ENCODE data around the gene ZNF195.
"Not testable (repeated sequence)": the region's sequence is repeated elsewhere in the genome, so short reads cannot be mapped to it uniquely, and the experiment has no call there.

The ZNF195 gene

DNA sequence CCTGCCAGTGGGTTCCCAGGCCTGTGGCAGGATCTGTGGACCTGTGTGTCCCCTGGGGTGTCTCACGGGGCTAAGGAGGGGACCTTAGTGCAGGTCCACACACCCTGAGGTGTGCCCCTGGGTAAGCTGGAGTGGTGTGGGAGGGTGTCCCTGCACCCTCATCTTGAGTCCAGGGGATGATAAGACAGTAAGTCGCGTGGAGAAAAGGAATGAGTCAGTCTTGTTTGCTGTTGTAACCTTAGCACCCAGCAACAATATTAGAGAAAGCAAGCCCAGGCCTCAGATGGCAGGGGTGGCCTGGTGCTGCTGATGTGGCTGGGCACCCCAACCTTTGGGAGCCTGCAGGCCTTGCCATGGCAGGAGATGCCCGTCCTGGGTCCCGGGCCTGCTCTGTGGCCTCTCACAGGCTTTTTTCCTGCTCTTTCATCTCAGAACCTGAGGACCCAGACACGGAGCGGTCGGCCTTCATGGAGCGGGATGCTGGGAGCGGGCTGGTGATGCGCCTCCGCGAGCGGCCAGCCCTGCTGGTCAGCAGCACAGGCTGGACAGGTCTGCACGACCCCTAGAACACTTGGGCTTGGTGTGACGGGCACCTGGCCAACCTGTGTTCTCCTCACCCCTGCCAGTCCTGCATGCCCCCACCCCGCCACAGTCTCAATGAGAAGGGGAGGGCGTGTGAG, 23.4 kb upstream of the ZNF195 start:
- not testable (repeated sequence) for DNase-seq

DNA sequence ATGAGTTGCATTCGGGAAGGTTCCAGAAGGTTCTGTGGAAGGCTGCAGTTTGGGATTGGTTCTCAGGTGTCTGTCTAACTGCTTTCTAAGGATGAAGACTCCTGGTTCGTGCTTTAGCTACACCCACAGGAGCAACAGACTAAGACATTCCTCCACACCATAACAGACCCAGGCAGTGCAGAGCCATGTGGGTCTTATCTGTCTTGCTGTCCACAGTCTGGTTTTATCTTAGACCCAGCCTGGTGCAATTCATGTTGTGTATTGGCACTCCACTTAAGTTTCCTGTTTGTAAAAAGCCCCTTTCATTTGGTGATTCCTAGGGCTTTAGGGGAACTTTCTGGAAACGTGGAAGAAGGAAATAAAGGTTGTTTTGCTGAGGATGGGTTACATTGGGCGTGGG, 22.1 kb upstream of the ZNF195 start:
- DNase-seq, result not testable (repeated sequence)

DNA sequence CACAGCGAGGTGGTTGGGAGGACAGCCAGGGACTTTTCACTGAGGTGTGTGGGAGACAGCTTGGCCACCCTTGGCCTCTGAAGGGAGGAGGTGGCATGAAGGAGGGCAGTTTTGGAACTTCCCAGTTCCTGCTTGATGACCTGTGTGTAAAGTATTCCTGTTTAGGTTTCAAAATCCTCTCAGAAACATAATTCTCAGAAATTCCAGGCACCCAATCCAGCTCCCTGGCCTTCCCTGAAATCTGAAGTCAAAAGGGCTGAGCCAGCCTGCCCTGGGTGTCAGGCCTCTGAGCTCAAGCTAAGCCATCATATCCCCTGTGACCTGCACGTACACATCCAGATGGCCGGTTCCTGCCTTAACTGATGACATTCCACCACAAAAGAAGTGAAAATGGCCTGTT, 19.6 kb upstream of the ZNF195 start:
- not testable (repeated sequence) for DNase-seq

DNA sequence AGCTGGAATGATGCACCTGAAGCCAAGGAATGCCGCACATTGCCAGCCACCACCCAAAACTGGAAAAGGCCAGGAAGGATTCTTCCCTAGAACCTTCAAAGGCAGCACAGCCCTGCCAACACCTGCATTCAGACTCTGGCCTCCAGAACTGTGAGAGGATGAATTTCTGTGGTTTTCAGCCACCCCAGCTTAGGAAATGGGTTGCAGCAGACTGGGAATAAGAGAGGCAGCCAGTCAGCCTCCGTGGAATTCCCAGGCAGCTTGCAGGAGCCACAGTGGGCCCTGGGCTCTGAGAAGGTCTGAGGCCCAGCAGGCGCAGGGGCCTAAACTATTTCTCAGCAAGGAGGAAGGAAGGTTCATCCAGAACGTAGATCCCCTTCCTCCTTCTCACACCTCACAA, 19.2 kb upstream of the ZNF195 start:
- not testable (repeated sequence) for DNase-seq

DNA sequence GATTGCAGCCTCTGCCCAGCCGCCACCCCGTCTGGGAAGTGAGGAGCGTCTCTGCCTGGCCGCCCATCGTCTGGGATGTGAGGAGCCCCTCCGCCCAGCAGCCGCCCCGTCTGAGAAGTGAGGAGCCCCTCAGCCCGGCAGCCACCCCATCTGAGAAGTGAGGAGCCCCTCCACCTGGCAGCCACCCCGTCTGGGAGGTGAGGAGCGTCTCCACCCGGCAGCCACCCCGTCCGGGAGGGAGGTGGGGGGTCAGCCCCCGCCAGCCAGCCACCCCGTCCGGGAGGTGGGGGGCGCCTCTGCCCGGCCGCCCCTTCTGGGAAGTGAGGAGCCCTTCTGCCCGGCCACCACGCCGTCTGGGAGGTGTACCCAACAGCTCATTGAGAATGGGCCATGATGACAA, 18.3 kb upstream of the ZNF195 start:
- DNase-seq, result not testable (repeated sequence)

DNA sequence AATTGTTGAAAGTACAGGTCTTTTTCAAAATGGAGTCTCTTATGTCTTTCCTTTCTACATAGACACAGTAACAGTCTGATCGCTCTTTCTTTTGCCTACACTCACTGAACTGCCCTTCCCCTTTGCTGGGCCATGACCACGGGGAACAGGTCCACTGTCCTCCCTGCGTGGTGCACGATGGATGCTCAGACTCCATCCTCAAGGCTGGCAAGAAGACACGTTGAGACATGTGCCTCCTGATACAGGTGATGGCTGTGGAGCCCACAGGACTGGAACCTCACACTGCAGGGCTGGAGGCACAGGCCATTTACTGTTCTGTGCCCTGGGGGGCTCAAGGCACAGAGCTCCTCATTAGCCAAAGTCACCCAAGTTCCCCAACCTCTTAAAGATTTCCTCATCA, 16.5 kb upstream of the ZNF195 start:
- DNase-seq, result not testable (repeated sequence)

DNA sequence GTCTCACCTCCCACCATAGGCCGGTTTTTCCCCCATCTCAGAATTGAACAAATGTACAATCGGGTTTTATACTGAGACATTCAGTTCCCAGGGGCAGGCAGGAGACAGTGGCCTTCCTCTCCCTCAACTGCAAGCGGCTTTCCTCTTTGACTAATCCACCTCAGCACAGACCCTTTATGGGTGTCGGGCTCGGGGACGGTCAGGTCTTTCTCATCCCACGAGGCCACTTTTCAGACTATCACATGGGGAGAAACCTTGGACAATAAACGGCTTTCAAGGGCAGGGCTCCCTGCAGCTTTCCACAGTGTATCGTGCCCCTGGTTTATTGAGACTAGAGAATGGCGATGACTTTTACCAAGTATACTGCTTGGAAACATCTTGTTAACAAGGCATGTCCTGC, 16.0 kb upstream of the ZNF195 start:
- DNase-seq, result not testable (repeated sequence)

DNA sequence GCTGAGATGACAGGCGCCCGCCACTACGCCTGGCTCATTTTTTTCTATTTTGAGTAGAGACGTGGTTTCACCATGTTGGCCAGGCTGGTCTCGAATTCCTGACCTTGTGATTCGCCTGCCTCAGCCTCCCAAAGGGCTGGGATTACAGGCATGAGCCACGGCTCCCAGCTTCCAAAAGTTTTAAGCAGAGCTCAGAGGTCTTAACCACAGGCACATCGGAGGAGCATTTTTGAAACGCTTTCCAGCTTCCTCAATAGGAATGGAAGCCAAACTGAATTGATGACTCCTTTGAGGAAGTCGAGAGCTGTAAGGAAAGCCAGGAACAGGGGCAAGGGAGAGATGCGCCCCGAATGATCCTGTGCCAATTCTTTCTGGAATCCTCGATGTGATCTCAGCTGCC, 14.5 kb upstream of the ZNF195 start:
- not testable (repeated sequence) for DNase-seq

DNA sequence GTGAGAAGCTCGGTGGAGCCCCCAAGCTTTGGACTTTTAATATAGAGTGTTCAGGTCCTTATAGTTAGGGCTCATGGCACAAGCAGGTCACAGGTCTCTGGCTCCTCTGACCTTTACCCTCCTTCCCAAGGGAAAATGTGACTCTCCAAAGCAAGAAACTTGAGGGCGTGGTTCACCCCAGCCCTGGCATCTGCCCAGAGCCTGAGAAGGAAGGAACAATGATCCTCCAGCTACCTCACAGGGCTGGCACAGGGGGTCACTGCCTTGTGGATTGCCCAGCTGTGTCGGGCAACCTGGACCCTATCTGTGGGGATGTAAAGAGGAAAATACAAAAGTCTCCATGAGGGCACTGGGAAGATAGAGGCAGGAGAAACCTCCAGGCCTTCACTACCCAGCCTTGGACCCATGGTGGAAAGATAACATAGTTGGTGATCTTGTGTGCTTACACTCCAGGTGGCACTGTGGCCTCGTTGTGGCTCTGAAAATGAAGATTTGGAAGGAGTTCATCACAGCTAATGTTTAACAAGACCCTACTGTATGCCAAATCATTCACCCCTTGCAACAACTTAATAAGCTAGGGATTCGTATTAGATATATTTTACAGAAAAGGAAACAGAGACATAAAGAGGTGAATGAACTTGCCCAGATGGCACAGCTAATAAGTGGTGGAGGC, 3.8 kb upstream of the ZNF195 start:
- no peak for DNase-seq

DNA sequence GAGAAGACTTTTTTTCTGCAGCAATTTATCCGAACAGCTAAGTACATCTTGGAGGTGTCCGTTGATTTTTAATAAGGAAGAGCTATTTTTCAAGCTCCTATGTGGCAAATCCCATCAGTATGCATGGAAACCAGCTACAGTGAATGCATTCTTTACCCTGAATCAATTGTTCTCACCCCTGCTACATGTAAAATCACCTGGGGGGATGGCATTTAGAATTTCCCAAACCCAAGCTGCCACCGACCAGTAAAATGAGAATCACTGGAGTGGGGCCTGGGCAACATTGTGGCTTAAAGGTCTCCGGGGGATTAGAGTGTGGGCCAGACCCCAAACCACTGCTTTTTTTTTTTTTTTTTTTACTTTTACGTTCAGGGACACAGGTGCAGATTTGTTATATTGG, 2.8 kb upstream of the ZNF195 start:
- DNase-seq, result no peak

DNA sequence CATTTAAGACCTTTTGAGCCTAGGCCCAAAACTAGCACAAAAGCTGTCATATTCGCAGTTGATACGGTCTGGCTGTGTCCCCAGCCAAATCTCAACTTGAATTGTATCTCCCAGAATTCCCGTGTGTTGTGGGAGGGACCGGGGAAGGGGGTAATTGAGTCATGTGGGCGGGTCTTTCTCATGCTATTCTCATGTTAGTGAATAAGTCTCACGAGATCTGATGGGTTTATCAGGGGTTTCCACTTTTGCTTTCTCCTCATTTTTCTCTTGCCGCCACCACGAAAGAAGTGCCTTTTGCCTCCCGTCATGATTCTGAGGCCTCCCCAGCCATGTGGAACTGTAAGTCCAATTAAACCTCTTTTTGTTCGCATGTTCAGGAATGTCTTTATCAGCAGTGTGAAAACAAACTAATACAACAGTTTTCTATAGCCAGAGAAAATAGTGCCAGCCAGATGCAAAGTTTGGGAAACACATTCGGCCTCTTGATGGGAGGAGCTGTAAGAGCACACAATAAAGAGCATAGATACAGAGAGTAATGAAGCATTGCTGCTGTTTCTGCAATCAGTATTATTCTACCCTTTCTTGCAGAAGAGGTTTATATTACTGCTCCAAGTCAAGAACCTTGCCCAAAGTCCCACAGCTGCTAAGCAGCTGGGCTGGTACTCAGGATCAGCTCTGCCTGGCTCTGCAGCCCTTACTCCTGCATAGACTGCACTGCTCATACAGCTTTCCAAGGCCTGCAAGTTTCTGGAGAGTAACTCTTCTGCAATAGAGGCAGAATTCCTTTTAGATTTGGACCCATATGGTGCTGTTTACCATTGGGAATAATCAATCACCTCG, 2.0 kb upstream of the ZNF195 start:
- no peak for DNase-seq

DNA sequence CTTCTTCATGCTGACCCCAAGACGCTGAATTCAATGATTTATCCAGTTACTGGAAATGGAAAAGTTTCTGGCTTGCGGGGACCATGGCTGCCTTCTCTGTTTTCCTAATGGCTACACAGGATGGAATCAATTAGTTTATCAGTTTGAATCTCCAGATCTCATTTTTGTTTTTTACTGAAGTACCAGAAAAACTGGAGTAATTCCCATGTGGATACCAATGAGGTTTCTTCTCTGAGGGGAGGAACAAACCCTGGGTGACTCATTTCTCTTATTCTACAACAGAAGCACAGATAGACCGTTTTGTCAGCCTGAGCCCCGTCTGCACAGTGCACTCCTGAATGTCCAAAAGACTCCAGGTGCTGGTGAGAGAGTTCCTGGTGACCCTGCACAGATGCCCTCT, 3.4 kb downstream of the ZNF195 start:
- DNase-seq, result no peak

DNA sequence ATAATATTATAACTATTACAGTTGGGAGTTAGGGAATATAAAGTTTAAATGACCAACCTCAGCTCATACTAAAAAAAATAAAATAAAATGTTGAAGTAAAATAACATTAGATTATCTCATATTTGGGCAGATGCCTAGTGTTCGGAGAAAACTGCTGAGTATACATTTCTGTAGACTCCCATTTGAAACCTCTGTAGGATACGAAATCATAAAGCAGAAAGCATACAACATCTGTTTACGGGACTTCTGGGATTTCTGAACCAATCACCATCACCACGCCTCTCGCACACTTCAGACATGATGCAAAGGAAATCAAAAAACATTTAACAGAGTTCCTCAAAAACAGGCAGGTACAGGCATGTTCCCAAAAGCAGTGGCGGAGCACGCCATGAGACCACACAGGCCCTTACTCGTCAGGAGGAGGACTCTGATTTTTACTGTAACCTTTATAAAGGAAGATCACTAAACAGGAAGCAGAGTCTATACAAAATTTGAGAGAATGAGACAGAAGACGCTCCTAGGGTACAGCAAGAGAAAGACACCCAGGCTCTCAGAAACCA, 8.6 kb downstream of the ZNF195 start:
- no peak for DNase-seq

DNA sequence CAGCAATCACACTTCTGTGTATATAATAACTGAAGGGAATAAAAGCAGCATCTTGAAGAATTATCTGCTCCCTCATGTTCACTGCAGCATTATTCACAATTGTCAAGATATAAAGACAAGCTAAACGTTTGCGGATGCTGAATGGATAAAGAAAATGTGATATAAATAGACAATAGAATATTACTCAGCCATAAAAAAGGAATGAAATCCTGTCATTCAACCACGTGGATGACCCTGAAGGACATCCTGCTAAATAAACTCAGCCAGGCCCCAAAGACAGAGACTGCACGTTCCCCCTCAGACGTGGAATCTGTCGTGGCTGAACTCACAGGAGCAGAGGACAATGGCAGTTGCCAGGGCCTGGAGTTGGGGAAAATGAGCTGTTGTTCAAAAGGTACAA, 9.6 kb downstream of the ZNF195 start:
- DNase-seq, result no peak

DNA sequence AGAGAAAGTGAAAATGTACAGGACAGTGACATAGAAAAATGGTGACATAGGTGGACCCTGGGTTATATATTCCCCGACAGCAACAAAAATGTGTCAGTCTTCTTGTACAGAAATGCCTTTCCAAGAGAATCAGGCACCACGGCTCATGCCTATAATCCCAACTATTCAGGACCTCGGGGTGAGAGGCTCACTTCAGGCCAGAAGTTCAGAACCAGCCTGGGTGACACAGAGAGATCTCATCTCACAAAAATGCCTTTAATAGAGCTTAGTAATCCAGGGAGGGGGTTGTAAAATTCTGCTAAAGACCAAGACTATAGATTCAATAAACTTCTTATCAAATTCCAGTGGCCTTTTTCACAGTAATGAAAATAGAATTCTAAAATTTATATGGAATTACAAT, 10.7 kb downstream of the ZNF195 start:
- DNase-seq, result no peak

DNA sequence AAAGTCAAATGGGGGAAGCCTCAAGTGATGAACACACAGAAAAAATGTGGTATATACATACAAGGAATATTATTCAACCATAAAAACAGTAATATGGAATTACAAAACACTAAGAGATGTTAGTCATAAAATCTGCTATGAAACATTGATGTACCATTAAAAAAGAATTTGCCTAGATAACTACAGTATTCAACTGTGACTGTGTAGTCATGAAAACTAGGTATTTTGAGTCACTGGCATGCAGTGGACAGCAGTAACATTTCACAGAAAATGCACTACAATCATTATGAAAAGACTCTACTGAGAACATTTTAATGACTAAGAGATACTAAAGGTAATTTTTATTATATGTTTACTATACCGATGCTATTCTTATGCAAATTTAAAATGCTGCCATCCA, 11.7 kb downstream of the ZNF195 start:
- no peak for DNase-seq

DNA sequence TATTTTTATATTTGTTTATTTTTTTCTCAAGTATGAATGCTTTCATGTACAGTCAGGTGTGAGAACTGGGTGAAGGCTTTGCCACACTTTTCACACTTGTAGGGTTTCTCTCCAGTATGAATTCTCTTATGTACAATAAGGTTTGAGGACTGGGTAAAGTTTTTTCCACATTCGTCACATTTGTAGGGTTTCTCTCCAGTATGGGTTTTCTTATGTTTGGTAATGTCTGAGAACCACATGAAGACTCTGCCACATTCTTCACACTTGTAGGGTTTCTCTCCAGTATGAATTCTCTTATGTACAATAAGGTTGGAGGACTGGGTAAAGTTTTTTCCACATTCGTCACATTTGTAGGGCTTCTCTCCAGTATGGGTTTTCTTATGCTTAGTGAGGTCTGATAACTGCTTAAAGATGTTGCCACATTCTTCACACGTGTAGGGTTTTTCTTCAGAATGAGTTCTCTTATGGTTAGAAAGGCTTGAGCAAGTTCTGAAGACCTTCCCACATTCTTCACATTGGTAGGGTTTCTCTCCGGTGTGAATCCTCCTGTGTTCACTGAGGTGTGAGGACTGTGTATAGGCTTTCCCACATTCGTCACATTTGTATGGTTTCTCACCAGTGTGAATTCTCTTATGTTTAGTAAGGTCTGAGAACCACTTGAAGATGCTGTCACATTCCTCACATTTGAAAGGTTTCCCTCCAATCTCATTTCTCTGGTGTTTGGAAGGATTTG, 19.7 kb downstream of the ZNF195 start:
- DNase-seq, result no peak

DNA sequence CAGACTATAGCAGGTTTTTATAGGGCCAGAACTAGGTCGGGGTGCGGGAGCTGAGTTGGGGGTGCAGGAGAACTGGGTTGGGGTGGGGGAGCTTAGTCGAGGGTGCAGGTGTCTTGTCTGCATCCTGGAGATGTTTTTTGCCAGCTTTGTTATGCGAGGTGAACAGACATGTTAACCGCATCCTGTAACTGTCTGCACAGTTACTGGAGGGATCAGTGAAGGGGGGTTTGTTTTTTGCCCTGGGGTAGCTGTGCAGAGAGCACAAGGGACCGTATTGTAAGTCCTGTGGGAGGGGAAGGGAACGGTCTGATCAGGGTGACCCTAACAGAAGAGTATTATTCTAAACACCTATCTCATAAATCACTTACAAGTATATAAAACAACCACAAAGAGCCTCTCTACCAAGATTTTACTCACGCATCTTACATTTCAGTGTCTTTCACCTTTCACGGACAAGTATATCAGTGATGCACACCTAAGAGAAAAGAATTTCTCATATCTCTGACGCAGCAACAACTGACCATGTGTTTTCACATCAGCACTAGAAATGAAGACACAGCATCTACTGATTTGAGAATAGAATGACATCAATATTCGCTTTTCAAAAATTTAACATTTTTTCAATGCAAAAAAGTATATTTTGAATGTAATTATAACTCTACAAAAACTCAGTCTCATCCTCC, 20.8 kb downstream of the ZNF195 start:
- no peak for DNase-seq

DNA sequence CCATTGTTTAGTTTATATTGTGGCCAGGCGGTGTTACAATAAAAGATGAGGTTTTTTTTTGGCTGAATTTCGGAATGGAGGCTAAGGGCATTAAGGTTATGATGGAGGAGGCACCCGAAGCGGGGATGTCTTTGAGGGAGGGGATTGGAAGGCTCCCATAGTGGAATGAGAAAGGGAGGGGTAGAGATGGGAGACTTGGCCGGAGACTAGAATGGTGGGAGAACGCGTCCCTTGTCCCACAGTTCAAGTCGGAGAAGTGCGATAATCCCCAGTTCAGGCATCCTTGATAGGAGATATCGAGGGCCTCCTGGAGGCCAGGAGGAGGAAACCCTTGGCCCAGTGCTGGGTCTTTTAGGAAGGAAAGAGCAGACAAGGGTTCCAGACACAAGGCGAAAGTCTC, 21.6 kb downstream of the ZNF195 start:
- DNase-seq, result no peak

DNA sequence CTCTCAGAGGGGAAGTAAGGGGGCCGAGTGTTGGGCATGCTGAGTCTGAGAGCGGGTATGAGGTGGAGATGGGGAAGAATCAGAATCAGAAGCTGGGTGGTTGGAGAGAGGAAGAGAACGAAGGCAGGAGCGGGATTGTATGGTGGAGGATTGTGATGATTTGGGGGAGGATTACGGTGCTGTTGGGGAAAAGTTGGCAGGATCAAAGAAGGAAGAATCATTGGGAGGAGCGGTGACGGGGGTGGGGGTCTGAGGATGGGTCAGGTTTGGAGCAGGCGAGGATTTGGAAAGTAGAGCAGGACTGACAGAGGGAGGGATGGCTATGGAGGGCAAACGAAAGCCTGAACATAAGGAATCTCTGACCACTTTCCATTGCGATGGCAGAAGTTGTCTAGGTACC, 22.1 kb downstream of the ZNF195 start:
- DNase-seq, result no peak

DNA sequence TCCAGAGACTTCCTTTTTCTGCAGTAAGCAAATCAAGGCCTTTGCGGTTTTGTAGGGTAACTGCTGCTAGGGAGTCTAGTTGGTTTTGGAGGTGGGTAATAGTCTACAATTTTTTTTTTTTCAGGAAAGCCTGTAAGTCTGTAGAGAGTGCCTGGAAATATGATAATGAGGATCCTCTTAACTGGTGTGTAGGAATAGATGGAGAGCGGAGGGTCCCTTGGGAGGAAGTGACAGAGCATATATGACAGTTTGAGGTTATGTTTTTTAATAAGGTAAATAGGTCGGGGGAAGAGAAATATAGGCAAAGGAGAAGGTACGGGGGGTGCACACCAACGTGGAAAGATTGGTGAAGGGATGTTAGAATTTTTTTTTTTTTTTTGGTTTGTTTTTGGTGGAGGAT, 25.9 kb downstream of the ZNF195 start:
- DNase-seq, result no peak

DNA sequence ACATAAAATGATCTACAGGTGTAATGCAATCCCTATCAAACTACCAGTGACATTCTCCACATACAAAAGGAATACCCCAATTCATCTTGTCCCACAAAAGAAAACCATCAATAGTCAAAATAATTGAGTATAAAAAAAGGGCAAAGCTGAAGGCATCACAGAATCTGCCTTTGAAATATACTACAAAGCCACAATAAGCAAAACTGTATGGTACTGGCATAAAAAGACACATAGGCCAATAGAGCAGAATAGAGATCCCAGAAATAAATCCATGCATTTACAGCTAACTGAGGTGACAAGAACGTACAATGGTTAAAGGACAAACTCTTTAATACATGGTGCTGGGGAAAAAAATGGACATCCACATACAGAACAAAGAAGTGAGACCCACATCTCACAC, 31.8 kb downstream of the ZNF195 start:
- no peak for DNase-seq

All from activated naive CD4-positive, alpha-beta T cell treated with anti-CD3 and anti-CD28 coated beads, Interleukin-2, amount 50 U/mL, for 16 hours (primary cell).